ENCODE results near the gene HDAC10.
"Not testable (repeated sequence)": the region's sequence is repeated elsewhere in the genome, so short reads cannot be mapped to it uniquely, and the experiment has no call there.

DNA sequence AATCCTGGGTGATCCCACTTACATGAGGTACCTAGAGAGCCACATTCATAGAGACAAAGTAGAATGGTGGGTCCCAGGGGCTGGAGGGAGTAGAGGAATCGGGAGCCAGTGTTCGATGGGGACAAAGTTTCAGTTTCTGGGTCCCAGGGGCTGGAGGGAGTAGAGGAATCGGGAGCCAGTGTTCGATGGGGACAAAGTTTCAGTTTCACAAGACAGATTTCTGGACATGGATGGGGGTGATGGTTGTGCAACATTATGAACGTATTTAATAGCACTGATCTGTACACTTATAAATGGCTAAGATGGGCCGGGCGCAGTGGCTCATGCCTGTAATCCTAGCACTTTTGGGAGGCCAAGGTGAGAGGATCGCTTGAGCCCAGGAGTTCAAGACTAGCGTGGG lies 46.1 kb downstream of the HDAC10 start:
- TF ChIP-seq CTCF, POLR2A (IDR thresholded peaks at IDR 0.05): not testable (repeated sequence)
